Transverse colon (tissue), 4 donors: ENCODE measurements around the gene TSPAN32.

ENCODE experiments used
- EP300 ChIP-seq: sonication (generic); formaldehyde crosslinking; IDR thresholded peaks from one replicate; pipeline ENCODE4 v1.6.1; 2017; ENCODE audit warnings: antibody characterized with exemption, low read depth
- POLR2A ChIP-seq: fragments of 450-650 bp; IDR thresholded peaks from one replicate; pipeline ENCODE4 v1.6.1; 2016; ENCODE audit warnings: antibody characterized with exemption, mild to moderate bottlenecking, moderate library complexity
- POLR2AphosphoS5 ChIP-seq, 3 donors: sonication (generic); formaldehyde crosslinking; IDR thresholded peaks; one replicate each; pipeline ENCODE4 v1.6.1; 2016; ENCODE audit warnings: antibody characterized with exemption in 3 of 3
- TF ChIP-seq, protein P1 (sequence below), 5 experiments: fragments of 200-600 bp in 3 of 5; fragments of 450-650 bp in 2 of 5; sonication (generic) in 3 of 5; IDR thresholded peaks; 1 replicate in 2 of 5; 2 replicates in 3 of 5; pipeline ENCODE4 v1.5.1; 2016 to 2017; ENCODE audit warnings: antibody characterized with exemption in 5 of 5, inconsistent platforms in 3 of 5, mild to moderate bottlenecking in 2 of 5, moderate library complexity in 1 of 5

DNA sequence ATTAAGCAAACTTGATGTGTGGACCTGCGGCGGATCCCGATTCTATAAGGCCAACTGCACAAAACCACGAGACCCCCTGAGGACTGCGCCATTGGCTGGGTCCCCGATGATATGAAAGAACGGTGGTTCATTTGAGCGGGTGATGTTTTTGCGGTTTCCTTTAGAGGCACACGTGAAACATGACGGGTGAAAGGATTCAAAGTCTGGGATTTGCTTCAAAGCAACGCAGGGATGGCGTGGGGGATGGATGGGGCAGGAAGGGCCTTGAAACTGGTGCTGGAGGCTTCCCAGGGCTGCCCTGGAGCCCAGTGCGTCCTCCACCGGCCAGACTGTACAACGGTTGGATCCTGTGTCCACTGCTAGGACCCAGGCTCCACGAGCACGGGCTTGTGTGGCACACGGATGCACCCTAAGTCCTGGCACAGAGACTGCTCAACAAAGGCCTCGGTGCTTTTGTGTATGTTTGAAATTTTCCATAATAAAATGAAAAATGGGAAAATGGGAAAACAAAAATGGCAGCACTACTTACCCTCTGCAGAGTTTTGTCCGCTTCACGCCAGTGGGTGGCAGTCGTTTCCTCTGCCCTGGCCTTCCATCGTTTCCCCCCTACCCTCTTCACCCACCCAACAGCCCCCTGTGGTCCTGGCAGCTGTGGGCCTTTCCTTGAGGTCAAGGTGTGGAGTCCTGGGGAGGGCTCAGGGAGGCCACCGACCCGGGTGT lies 35.1 kb upstream of the TSPAN32 start:
- TF ChIP-seq, protein P1, sequence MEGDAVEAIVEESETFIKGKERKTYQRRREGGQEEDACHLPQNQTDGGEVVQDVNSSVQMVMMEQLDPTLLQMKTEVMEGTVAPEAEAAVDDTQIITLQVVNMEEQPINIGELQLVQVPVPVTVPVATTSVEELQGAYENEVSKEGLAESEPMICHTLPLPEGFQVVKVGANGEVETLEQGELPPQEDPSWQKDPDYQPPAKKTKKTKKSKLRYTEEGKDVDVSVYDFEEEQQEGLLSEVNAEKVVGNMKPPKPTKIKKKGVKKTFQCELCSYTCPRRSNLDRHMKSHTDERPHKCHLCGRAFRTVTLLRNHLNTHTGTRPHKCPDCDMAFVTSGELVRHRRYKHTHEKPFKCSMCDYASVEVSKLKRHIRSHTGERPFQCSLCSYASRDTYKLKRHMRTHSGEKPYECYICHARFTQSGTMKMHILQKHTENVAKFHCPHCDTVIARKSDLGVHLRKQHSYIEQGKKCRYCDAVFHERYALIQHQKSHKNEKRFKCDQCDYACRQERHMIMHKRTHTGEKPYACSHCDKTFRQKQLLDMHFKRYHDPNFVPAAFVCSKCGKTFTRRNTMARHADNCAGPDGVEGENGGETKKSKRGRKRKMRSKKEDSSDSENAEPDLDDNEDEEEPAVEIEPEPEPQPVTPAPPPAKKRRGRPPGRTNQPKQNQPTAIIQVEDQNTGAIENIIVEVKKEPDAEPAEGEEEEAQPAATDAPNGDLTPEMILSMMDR (IDR thresholded peaks at IDR 0.05), result no peak
- no peak for TF ChIP-seq POLR2A
- no peak for TF ChIP-seq POLR2AphosphoS5 (IDR thresholded peaks at IDR 0.05)
- no peak for TF ChIP-seq EP300
